ENCODE results near the gene CEP68. TPM values are rescaled to one million over a fixed set of nuclear protein-coding genes. Genes with fewer than 3 reads are reported as not detected.

CEP68 gene
- polyA plus RNA-seq, 2 of the 4 experiments (the other 2 are of a cell fraction): 6.8 to 9.2 TPM

GRCh38 chr2:65071499-65072180 is 15.4 kb downstream of the CEP68 start:
- Histone ChIP-seq H3K4me1 (peaks cover 36% of the 10 kb centered on the region), H3K9me3 (no peaks in the 10 kb centered on the region), H3K4me2 (no peak overlapping the region), H3K4me3 (no peak overlapping the region), H3K27ac (peak overlapping the region in 1 of 2 experiments; percentile 58; a peak in 2 of 6 replicates)
- ATAC-seq: peak; percentile 52 to 66
- WGBS (ENCODE audit: missing lambda C conversion rate): 72% methylated on average over 14 of the region's 14 CpGs
- FAIRE-seq: no peak
- ChIA-PET CTCF (interaction anchor here (0.5 to 7.3 kb wide), 17 partner anchors 8 to 165 kb away, joined by 3 to 69 read pairs (median 4); partner anchors contain the start of genes CEP68 and RAB1A), POLR2A (interaction anchor here (0.7 to 2.5 kb wide), 3 partner anchors 18 to 156 kb away, joined by 3 to 13 read pairs (median 6); partner anchors contain the start of genes ACTR2 and RAB1A)
- TF ChIP-seq SMC3 (IDR thresholded peaks at IDR 0.05) (0 out of 3 replicates have a peak, but pooled peaks have one; percentile 12), MYC (IDR thresholded peaks at IDR 0.05; ENCODE audit: borderline replicate concordance, low read length) (no peak)
- DNase-seq (ENCODE audit: low read depth in 1 of 2, low spot score in 1 of 2): peak in 1 of 2 experiments; percentile 36

DNA sequence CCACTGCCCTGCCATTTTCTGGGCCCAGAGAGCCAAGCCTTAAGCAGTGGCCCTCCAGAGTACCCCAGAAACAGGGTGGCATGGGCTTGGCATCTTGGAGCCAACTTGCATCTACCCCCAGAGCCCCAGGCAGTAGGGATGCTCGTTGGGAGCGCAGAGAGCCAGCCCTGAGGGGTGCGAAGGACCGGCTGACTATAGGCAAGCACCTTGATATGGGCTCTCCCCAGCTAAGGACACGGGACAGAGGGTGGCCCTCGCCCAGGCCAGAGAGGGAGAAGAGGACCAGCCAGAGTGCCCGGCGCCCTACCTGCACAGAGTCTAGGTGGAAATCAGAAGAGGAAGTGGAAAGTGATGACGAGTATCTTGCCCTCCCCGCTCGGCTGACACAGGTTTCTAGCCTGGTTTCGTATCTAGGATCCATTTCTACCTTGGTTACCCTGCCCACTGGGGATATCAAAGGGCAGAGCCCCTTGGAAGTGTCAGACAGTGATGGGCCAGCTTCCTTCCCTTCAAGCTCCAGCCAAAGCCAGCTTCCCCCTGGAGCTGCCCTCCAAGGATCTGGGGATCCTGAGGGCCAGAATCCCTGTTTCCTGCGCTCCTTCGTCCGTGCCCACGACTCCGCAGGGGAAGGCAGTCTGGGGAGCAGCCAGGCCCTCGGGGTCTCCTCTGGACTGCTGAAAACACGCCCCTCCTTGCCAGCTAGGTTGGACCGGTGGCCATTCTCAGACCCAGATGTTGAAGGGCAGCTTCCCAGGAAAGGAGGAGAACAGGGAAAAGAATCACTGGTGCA is 16.2 kb downstream of the CEP68 start:
- POLR2A ChIA-PET: interaction anchor here (0.6 to 2.5 kb wide), 3 partner anchors 17 to 155 kb away, joined by 3 to 13 read pairs (median 6); partner anchors contain the start of genes ACTR2 and RAB1A
- peaks cover 37% of the 10 kb centered on the region for H3K4me1 ChIP-seq
- no peak for ATAC-seq
- H3K4me3 ChIP-seq: no peak overlapping the region
- CTCF ChIA-PET: interaction anchor here (0.5 to 8.8 kb wide), 14 partner anchors 7 to 501 kb away, joined by 3 to 69 read pairs (median 4); partner anchors contain the start of gene RAB1A
- WGBS (ENCODE audit: missing lambda C conversion rate): 92% methylated on average over 20 of the region's 20 CpGs
- no peak for DNase-seq (ENCODE audit: low read depth in 1 of 2, low spot score in 1 of 2)
- no peak overlapping the region for H3K27ac ChIP-seq
- TF ChIP-seq POLR2AphosphoS2 (conservative IDR thresholded peaks at IDR 0.05; ENCODE audit: low read length): peak; percentile 54; the same call in 1 of the 2 replicates
- TF ChIP-seq HES2 (IDR thresholded peaks at IDR 0.05): no peak
- TF ChIP-seq RAD21 (conservative IDR thresholded peaks at IDR 0.05 in 1 of 2, IDR thresholded peaks at IDR 0.05 in 1 of 2): 0 out of 5 replicates have a peak, but pooled peaks of 1 of the 2 experiments have one; percentile 9
- no peak overlapping the region for H3K4me2 ChIP-seq
- FAIRE-seq: no peak
- no peaks in the 10 kb centered on the region for H3K9me3 ChIP-seq

GRCh38 chr2:65073879-65074565 is 17.8 kb downstream of the CEP68 start:
- FAIRE-seq (no peak), DNase-seq (ENCODE audit: low read depth in 1 of 2, low spot score in 1 of 2) (no peak), ATAC-seq (no peak)
- H3K4me1 ChIP-seq: peaks cover 34% of the 10 kb centered on the region
- TF ChIP-seq POLR2AphosphoS2 (conservative IDR thresholded peaks at IDR 0.05; ENCODE audit: low read length) (no peak), JUN (IDR thresholded peaks at IDR 0.05) (0 out of 5 replicates have a peak, but pooled peaks of 1 of the 2 experiments have one; percentile 12), RAD21 (conservative IDR thresholded peaks at IDR 0.05 in 1 of 2, IDR thresholded peaks at IDR 0.05 in 1 of 2) (no peak)
- WGBS (ENCODE audit: missing lambda C conversion rate): 88% methylated on average over 12 of the region's 12 CpGs
- POLR2A ChIA-PET: no interaction called here
- CTCF ChIA-PET: interaction anchor here (0.8 to 8.8 kb wide), 10 partner anchors 8 to 156 kb away, joined by 3 to 69 read pairs (median 6); partner anchors contain the start of gene RAB1A
- no peak overlapping the region for H3K4me3 ChIP-seq
- H3K4me2 ChIP-seq: no peak overlapping the region
- H3K27ac ChIP-seq: no peak overlapping the region
- H3K9me3 ChIP-seq: no peaks in the 10 kb centered on the region

DNA sequence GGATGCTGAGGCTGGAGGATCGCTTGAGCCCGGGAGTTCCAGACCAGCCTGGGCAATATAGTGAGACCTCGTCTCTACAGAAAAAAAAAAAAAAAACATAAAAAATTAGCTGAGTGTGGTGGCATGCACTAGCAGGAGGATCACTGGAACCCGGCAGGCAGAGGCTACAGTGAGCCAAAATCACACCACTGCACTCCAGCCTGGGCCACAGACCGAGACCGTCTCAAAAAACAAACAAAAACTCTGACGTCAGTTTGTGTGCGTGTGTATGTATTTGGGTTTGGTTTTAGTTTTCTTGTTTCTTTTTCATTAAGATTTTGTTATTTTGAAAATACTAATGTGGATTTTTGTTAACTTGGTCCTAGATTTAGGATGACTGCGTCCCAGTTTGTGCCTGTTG is 19.0 kb downstream of the CEP68 start:
- CTCF ChIA-PET: interaction anchor here (1.0 to 8.8 kb wide), 8 partner anchors 9 to 157 kb away, joined by 3 to 52 read pairs (median 6); no protein-coding TSS in a partner anchor
- no peak for ATAC-seq
- FAIRE-seq: no peak
- Histone ChIP-seq H3K4me2 (no peak overlapping the region), H3K4me3 (no peak overlapping the region), H3K9me3 (no peaks in the 10 kb centered on the region), H3K27ac (no peak overlapping the region), H3K4me1 (peaks cover 25% of the 10 kb centered on the region)
- POLR2A ChIA-PET: no interaction called here
- no peak for TF ChIP-seq MAX (IDR thresholded peaks at IDR 0.05)
- TF ChIP-seq KDM1A (IDR thresholded peaks at IDR 0.05; ENCODE audit: low read depth): no peak
- no peak for TF ChIP-seq BHLHE40 (IDR thresholded peaks at IDR 0.05; ENCODE audit: low read depth, low read length)
- no peak for TF ChIP-seq KDM5A (IDR thresholded peaks at IDR 0.05)
- TF ChIP-seq, protein P1, sequence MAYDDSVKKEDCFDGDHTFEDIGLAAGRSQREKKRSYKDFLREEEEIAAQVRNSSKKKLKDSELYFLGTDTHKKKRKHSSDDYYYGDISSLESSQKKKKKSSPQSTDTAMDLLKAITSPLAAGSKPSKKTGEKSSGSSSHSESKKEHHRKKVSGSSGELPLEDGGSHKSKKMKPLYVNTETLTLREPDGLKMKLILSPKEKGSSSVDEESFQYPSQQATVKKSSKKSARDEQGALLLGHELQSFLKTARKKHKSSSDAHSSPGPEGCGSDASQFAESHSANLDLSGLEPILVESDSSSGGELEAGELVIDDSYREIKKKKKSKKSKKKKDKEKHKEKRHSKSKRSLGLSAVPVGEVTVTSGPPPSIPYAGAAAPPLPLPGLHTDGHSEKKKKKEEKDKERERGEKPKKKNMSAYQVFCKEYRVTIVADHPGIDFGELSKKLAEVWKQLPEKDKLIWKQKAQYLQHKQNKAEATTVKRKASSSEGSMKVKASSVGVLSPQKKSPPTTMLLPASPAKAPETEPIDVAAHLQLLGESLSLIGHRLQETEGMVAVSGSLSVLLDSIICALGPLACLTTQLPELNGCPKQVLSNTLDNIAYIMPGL (CRISPR knock-in tag; IDR thresholded peaks at IDR 0.05; ENCODE audit: borderline replicate concordance): no peak
- no peak for TF ChIP-seq MAFK (IDR thresholded peaks at IDR 0.05; ENCODE audit: partially characterized antibody)
- 92% methylated on average over 9 of the region's 9 CpGs for WGBS (ENCODE audit: missing lambda C conversion rate)
- DNase-seq (ENCODE audit: low read depth in 1 of 2, low spot score in 1 of 2): no peak

Data from A549 (cell line).